Tibial nerve (tissue), 4 donors: ENCODE data around the gene GIMAP5.

ENCODE experiments used
- EP300 ChIP-seq, 2 donors: sonication (generic); formaldehyde crosslinking; IDR thresholded peaks; one replicate each; pipeline ENCODE4 v1.6.1; 2017; ENCODE audit warnings: antibody characterized with exemption in 2 of 2, mild to moderate bottlenecking in 1 of 2
- TF ChIP-seq, protein P1 (sequence below), 5 experiments: fragments of 200-600 bp in 3 of 5; fragments of 450-650 bp in 2 of 5; sonication (generic) in 3 of 5; IDR thresholded peaks; one replicate each; pipeline ENCODE4 v1.5.1; 2016 to 2019; ENCODE audit warnings: antibody characterized with exemption in 5 of 5, mild to moderate bottlenecking in 3 of 5, moderate library complexity in 2 of 5

- TF ChIP-seq EP300 (IDR thresholded peaks at IDR 0.05) = no peak
- TF ChIP-seq, protein P1, sequence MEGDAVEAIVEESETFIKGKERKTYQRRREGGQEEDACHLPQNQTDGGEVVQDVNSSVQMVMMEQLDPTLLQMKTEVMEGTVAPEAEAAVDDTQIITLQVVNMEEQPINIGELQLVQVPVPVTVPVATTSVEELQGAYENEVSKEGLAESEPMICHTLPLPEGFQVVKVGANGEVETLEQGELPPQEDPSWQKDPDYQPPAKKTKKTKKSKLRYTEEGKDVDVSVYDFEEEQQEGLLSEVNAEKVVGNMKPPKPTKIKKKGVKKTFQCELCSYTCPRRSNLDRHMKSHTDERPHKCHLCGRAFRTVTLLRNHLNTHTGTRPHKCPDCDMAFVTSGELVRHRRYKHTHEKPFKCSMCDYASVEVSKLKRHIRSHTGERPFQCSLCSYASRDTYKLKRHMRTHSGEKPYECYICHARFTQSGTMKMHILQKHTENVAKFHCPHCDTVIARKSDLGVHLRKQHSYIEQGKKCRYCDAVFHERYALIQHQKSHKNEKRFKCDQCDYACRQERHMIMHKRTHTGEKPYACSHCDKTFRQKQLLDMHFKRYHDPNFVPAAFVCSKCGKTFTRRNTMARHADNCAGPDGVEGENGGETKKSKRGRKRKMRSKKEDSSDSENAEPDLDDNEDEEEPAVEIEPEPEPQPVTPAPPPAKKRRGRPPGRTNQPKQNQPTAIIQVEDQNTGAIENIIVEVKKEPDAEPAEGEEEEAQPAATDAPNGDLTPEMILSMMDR (IDR thresholded peaks at IDR 0.05) = no peak
Measured at GRCh38 chr7:150753826-150754603, 16.8 kb downstream of the GIMAP5 start.
